ENCODE data around the gene ERO1A.

ERO1A gene

DNA sequence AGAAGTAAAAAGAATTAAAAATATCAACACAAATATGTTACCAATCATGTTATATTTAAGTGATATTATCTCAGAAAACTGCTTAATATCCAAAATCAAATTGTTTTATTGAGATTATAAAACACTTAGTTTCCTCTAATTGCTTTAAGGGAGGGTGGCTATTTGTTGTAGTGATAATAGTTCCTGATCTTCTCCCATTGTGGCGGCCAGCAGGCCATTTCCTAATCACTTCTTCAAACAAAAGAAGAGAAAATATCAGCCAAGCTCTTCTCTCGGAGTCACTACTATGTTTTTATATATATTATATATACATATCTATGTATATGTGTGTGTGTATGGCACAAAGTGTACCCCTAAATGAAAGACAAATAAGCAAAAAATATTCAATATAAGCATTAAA is 31.5 kb downstream of the ERO1A start:
- H3K36me3 Mint-ChIP-seq = peaks cover 8% of the 10 kb centered on the region
- H3K27me3 Mint-ChIP-seq = no peaks in the 10 kb centered on the region
- no peak overlapping the region for H3K27ac Mint-ChIP-seq
- no peak overlapping the region for H3K4me3 Mint-ChIP-seq
- no peaks in the 10 kb centered on the region for H3K9me3 Mint-ChIP-seq (ENCODE audit: low read depth)
- H3K4me1 Mint-ChIP-seq (ENCODE audit: low read depth) = no peaks in the 10 kb centered on the region

DNA sequence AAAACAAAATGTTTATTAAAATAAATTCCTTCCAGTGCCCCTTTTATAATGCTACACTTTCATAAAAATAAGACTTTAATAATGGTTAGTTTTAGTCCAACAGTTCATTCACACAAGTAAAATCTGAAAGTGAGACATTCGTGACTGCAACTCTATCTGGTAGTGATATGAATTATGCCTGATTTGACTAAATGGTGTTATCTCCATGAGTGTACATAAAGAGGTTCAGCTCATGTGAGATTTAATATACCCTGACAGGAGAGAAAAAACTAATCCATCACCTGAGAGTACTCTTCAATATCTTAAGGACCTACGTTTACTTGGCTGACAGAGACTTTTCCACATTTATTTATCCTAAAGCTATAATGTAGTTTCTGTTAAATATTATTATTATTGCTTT is 34.0 kb downstream of the ERO1A start:
- Mint-ChIP-seq H3K4me1 (ENCODE audit: low read depth) (no peaks in the 10 kb centered on the region), H3K27ac (no peak overlapping the region), H3K36me3 (peaks cover 6% of the 10 kb centered on the region), H3K27me3 (no peaks in the 10 kb centered on the region), H3K4me3 (no peak overlapping the region), H3K9me3 (ENCODE audit: low read depth) (no peaks in the 10 kb centered on the region)

GRCh38 chr14:52660832-52661231 is 34.5 kb downstream of the ERO1A start:
- no peaks in the 10 kb centered on the region for H3K9me3 Mint-ChIP-seq (ENCODE audit: low read depth)
- no peaks in the 10 kb centered on the region for H3K27me3 Mint-ChIP-seq
- H3K36me3 Mint-ChIP-seq = peaks cover 7% of the 10 kb centered on the region
- no peak overlapping the region for H3K4me3 Mint-ChIP-seq
- no peaks in the 10 kb centered on the region for H3K4me1 Mint-ChIP-seq (ENCODE audit: low read depth)
- H3K27ac Mint-ChIP-seq = no peak overlapping the region

- peaks cover 6% of the 10 kb centered on the region for H3K36me3 Mint-ChIP-seq
- no peaks in the 10 kb centered on the region for H3K9me3 Mint-ChIP-seq (ENCODE audit: low read depth)
- no peak overlapping the region for H3K27ac Mint-ChIP-seq
- H3K4me1 Mint-ChIP-seq (ENCODE audit: low read depth) = no peaks in the 10 kb centered on the region
- no peak overlapping the region for H3K4me3 Mint-ChIP-seq
- H3K27me3 Mint-ChIP-seq = no peaks in the 10 kb centered on the region
Observed at GRCh38 chr14:52660325-52660724, 35.0 kb downstream of the ERO1A start.

DNA sequence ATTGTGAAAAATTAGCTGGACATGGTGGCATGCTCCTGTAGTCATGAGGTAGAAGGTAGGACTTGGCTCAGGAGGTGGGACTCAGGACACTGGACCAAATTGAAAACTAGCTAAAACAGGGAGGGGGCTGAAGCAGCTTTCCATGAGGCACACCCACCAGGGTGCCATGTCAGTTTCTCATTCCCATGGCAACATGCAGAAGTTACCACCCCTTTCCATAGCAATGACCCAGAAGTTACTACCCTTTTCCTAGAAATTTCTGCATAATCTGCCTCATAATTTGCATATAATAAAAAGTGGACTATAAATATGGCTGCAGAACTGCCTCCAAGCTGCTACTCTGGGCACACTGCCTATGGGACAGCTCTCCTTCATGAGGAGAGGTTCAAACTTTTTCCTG is 38.5 kb downstream of the ERO1A start:
- no peaks in the 10 kb centered on the region for H3K4me1 Mint-ChIP-seq (ENCODE audit: low read depth)
- H3K9me3 Mint-ChIP-seq (ENCODE audit: low read depth) = no peaks in the 10 kb centered on the region
- no peak overlapping the region for H3K4me3 Mint-ChIP-seq
- no peak overlapping the region for H3K27ac Mint-ChIP-seq
- peaks cover 10% of the 10 kb centered on the region for H3K36me3 Mint-ChIP-seq
- no peaks in the 10 kb centered on the region for H3K27me3 Mint-ChIP-seq

- peaks cover 22% of the 10 kb centered on the region for H3K36me3 Mint-ChIP-seq
- no peaks in the 10 kb centered on the region for H3K9me3 Mint-ChIP-seq (ENCODE audit: low read depth)
- no peaks in the 10 kb centered on the region for H3K4me1 Mint-ChIP-seq (ENCODE audit: low read depth)
- no peak overlapping the region for H3K27ac Mint-ChIP-seq
- H3K27me3 Mint-ChIP-seq = no peaks in the 10 kb centered on the region
- no peak overlapping the region for H3K4me3 Mint-ChIP-seq
Observed at GRCh38 chr14:52650774-52651173, 44.6 kb downstream of the ERO1A start.

DNA sequence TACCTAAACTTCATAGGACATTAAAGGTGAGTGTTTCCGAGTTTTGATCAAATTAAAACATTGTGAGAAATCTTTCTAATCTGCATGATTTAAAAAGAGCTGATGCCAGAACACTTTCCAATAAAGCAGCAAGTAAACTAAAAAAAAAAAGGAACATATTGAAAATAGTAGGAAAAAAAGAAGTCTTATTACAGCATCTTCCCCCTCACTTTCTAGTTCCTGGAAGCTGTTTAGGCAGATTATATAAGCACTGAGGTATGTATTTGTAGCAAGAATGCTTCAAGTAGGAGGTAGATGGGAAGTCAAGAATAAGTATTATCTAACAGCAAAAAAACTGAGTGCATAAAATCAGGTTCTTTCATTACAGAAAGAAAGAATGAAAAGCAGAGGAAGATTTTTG is 45.8 kb downstream of the ERO1A start:
- no peaks in the 10 kb centered on the region for H3K4me1 Mint-ChIP-seq (ENCODE audit: low read depth)
- H3K4me3 Mint-ChIP-seq = no peak overlapping the region

GRCh38 chr14:52641745-52642144 is 53.6 kb downstream of the ERO1A start:
- H3K27ac Mint-ChIP-seq = no peak overlapping the region
- H3K27me3 Mint-ChIP-seq = no peaks in the 10 kb centered on the region
- no peak overlapping the region for H3K4me3 Mint-ChIP-seq
- peaks cover 22% of the 10 kb centered on the region for H3K36me3 Mint-ChIP-seq
- peaks cover 7% of the 10 kb centered on the region for H3K4me1 Mint-ChIP-seq (ENCODE audit: low read depth)
- H3K9me3 Mint-ChIP-seq (ENCODE audit: low read depth) = peaks cover 10% of the 10 kb centered on the region

More for the DNA sequence above, 45.8 kb downstream of the ERO1A start:
- Mint-ChIP-seq H3K27ac (no peak overlapping the region), H3K9me3 (ENCODE audit: low read depth) (no peaks in the 10 kb centered on the region), H3K27me3 (no peaks in the 10 kb centered on the region), H3K36me3 (peaks cover 20% of the 10 kb centered on the region)

GRCh38 chr14:52640137-52640536 is 55.2 kb downstream of the ERO1A start:
- H3K9me3 Mint-ChIP-seq (ENCODE audit: low read depth) = peaks cover 10% of the 10 kb centered on the region
- peak overlapping the region; percentile 36 for H3K27ac Mint-ChIP-seq
- H3K4me1 Mint-ChIP-seq (ENCODE audit: low read depth) = peaks cover 7% of the 10 kb centered on the region
- no peak overlapping the region for H3K4me3 Mint-ChIP-seq
- H3K27me3 Mint-ChIP-seq = no peaks in the 10 kb centered on the region
- H3K36me3 Mint-ChIP-seq = peaks cover 17% of the 10 kb centered on the region

DNA sequence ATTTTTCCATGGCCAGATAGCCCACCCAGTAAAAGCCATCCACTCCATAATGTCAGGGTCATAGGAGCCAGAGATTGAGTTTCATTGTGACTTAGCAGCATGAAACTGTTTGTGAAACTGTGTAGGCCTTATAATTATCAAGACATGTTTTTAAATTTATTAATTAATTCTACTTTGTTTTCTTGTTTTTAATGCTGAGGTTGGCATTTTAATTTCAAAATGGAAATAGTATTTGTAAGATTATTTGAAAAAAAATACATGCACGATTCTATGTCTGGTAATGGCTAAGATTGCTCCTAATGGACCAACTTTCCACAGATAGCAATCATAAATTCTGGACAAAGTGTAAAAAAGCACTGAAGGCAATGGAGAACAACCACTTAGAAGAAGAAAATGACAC is 75.7 kb downstream of the ERO1A start:
- no peak overlapping the region for H3K27ac Mint-ChIP-seq
- H3K4me1 Mint-ChIP-seq (ENCODE audit: low read depth) = no peaks in the 10 kb centered on the region
- peaks cover 2% of the 10 kb centered on the region for H3K36me3 Mint-ChIP-seq
- no peaks in the 10 kb centered on the region for H3K9me3 Mint-ChIP-seq (ENCODE audit: low read depth)
- H3K27me3 Mint-ChIP-seq = peaks cover 1% of the 10 kb centered on the region
- no peak overlapping the region for H3K4me3 Mint-ChIP-seq

- no peak overlapping the region for H3K4me3 Mint-ChIP-seq
- peaks cover 1% of the 10 kb centered on the region for H3K27me3 Mint-ChIP-seq
- no peak overlapping the region for H3K27ac Mint-ChIP-seq
- peaks cover 2% of the 10 kb centered on the region for H3K36me3 Mint-ChIP-seq
- no peaks in the 10 kb centered on the region for H3K9me3 Mint-ChIP-seq (ENCODE audit: low read depth)
- no peaks in the 10 kb centered on the region for H3K4me1 Mint-ChIP-seq (ENCODE audit: low read depth)
Observed at GRCh38 chr14:52618602-52619001, 76.8 kb downstream of the ERO1A start.

GRCh38 chr14:52610187-52610586 is 85.2 kb downstream of the ERO1A start:
- no peak overlapping the region for H3K27ac Mint-ChIP-seq
- H3K27me3 Mint-ChIP-seq = peaks cover 3% of the 10 kb centered on the region
- peaks cover 1% of the 10 kb centered on the region for H3K9me3 Mint-ChIP-seq (ENCODE audit: low read depth)
- H3K4me1 Mint-ChIP-seq (ENCODE audit: low read depth) = no peaks in the 10 kb centered on the region
- no peak overlapping the region for H3K4me3 Mint-ChIP-seq
- H3K36me3 Mint-ChIP-seq = peaks cover 7% of the 10 kb centered on the region

- Mint-ChIP-seq H3K27ac (no peak overlapping the region), H3K4me1 (ENCODE audit: low read depth) (no peaks in the 10 kb centered on the region), H3K36me3 (peaks cover 10% of the 10 kb centered on the region), H3K27me3 (peaks cover 3% of the 10 kb centered on the region), H3K9me3 (ENCODE audit: low read depth) (peaks cover 6% of the 10 kb centered on the region), H3K4me3 (no peak overlapping the region)
Observed at GRCh38 chr14:52609445-52610044, 85.8 kb downstream of the ERO1A start.

GRCh38 chr14:52607061-52607460 is 88.3 kb downstream of the ERO1A start:
- Mint-ChIP-seq H3K27me3 (peaks cover 3% of the 10 kb centered on the region), H3K4me3 (no peak overlapping the region), H3K36me3 (peaks cover 10% of the 10 kb centered on the region), H3K27ac (no peak overlapping the region), H3K9me3 (ENCODE audit: low read depth) (peaks cover 6% of the 10 kb centered on the region), H3K4me1 (ENCODE audit: low read depth) (peaks cover 2% of the 10 kb centered on the region)

GRCh38 chr14:52602131-52602530 is 93.2 kb downstream of the ERO1A start:
- Mint-ChIP-seq H3K27me3 (no peaks in the 10 kb centered on the region), H3K27ac (no peak overlapping the region), H3K36me3 (peaks cover 10% of the 10 kb centered on the region), H3K9me3 (ENCODE audit: low read depth) (peaks cover 7% of the 10 kb centered on the region), H3K4me3 (no peak overlapping the region), H3K4me1 (ENCODE audit: low read depth) (peaks cover 2% of the 10 kb centered on the region)

GRCh38 chr14:52599974-52600373 is 95.4 kb downstream of the ERO1A start:
- Mint-ChIP-seq H3K36me3 (peaks cover 8% of the 10 kb centered on the region), H3K4me3 (no peak overlapping the region), H3K27me3 (peaks cover 1% of the 10 kb centered on the region), H3K4me1 (ENCODE audit: low read depth) (peaks cover 2% of the 10 kb centered on the region), H3K9me3 (ENCODE audit: low read depth) (peaks cover 10% of the 10 kb centered on the region), H3K27ac (no peak overlapping the region)

Measured in activated naive CD8-positive, alpha-beta T cell (primary cell).